Omental fat pad (tissue), 4 donors: ENCODE results near the gene TEPSIN. TPM values are rescaled to one million over a fixed set of nuclear protein-coding genes. Genes with fewer than 3 reads are reported as not detected.

Experiments used
- ATAC-seq: fragments of 150-250 bp; one replicate; pipeline ENCODE4 v1.9.1; 2016; ENCODE audit warnings: mild to moderate bottlenecking, moderate library complexity; ENCODE audit not compliant: low FRiP score
- DNase-seq: peaks from one replicate; pipeline ENCODE4 v3.0.0-alpha.2; 2019; ENCODE audit warnings: low spot score
- CTCF ChIP-seq, 3 donors: fragments of 450-650 bp; IDR thresholded peaks; one replicate each; pipeline ENCODE4 v1.5.1; 2016 to 2017; ENCODE audit warnings: antibody characterized with exemption in 3 of 3, mild to moderate bottlenecking in 3 of 3, moderate library complexity in 2 of 3
- total RNA-seq, 4 donors: library from RNA; depleted of rRNA; stranded (reverse); fragments of >200 nt; gene quantifications; one replicate each; pipeline ENCODE4 v1.1.0, GENCODE V29; 2016

TEPSIN gene
- total RNA-seq, 4 donors from 2014 or later, result 15.1 to 56.1 (median 33.2) TPM

- DNase-seq (no peak), ATAC-seq (no peak)
- TF ChIP-seq CTCF (IDR thresholded peaks at IDR 0.05), result no peak
Observed at GRCh38 chr17:81271226-81271625, 32.4 kb upstream of the TEPSIN start.

GRCh38 chr17:81270279-81270678, 31.4 kb upstream of the TEPSIN start:
- no peak for TF ChIP-seq CTCF (IDR thresholded peaks at IDR 0.05)
- DNase-seq (no peak), ATAC-seq (no peak)

- DNase-seq (no peak), ATAC-seq (no peak)
- no peak for TF ChIP-seq CTCF (IDR thresholded peaks at IDR 0.05)
Observed at GRCh38 chr17:81267390-81268067, 28.7 kb upstream of the TEPSIN start.

GRCh38 chr17:81265576-81265975, 26.7 kb upstream of the TEPSIN start:
- ATAC-seq (no peak), DNase-seq (no peak)
- TF ChIP-seq CTCF (IDR thresholded peaks at IDR 0.05), result no peak

- ATAC-seq, result no peak
- TF ChIP-seq CTCF (IDR thresholded peaks at IDR 0.05), result no peak
Observed at GRCh38 chr17:81264640-81265039, 25.8 kb upstream of the TEPSIN start.

GRCh38 chr17:81263371-81264181, 24.7 kb upstream of the TEPSIN start:
- DNase-seq (no peak), ATAC-seq (no peak)
- no peak for TF ChIP-seq CTCF (IDR thresholded peaks at IDR 0.05)

More at GRCh38 chr17:81264640-81265039, 25.8 kb upstream of the TEPSIN start:
- DNase-seq, result no peak
